WTC11 (cell line): Measurements from ENCODE around the gene DHRS1. TPM values are rescaled to one million over a fixed set of nuclear protein-coding genes. Genes with fewer than 3 reads are reported as not detected.

Experiments used
- ATAC-seq: fragments of 200-7000 bp; cut with Tn5 transposase; 2 replicates; pipeline ENCODE4 v1.10.0; 2021; ENCODE audit warnings: mild to moderate bottlenecking, moderate library complexity
- CTCF ChIA-PET: fragments of 300-600 bp; sonication (Branson Sonifier 250); formaldehyde crosslinking; loops from one replicate; lab custom pipeline; 2021; ENCODE audit warnings: antibody characterized with exemption; lab: Charles Lee
- POLR2A ChIA-PET: fragments of 350-600 bp; sonication (Branson Sonifier 250); formaldehyde crosslinking; loops from one replicate; lab custom pipeline; 2021; ENCODE audit warnings: antibody characterized with exemption; lab: Charles Lee
- DNase-seq: peaks from one replicate; pipeline ENCODE4 v3.0.0; 2021; ENCODE audit warnings: low spot score
- H3K27ac Mint-ChIP-seq: 2 replicates; pipeline ENCODE4 v1.8.0; 2021; ENCODE audit warnings: mixed read lengths
- H3K27me3 Mint-ChIP-seq: 2 replicates; pipeline ENCODE4 v1.8.0; 2021; ENCODE audit warnings: low read depth, mild to moderate bottlenecking, moderate library complexity, mixed read lengths
- H3K36me3 Mint-ChIP-seq: 2 replicates; pipeline ENCODE4 v1.8.0; 2021; ENCODE audit warnings: mixed read lengths
- H3K4me1 Mint-ChIP-seq: 2 replicates; pipeline ENCODE4 v1.8.0; 2022; ENCODE audit warnings: mixed read lengths
- H3K4me3 Mint-ChIP-seq: 2 replicates; pipeline ENCODE4 v1.8.0; 2021; ENCODE audit warnings: mild to moderate bottlenecking, moderate library complexity, mixed read lengths
- H3K9me3 Mint-ChIP-seq: 2 replicates; pipeline ENCODE4 v1.8.0; 2021; ENCODE audit warnings: mixed read lengths
- AFF4 ChIP-seq: sonication (generic); formaldehyde crosslinking; IDR thresholded peaks from 2 replicates; pipeline ENCODE4 v1.8.1; 2023; ENCODE audit warnings: mild to moderate bottlenecking, missing genetic modification reagents, borderline replicate concordance
- ATF1 ChIP-seq: sonication (generic); formaldehyde crosslinking; IDR thresholded peaks from 2 replicates; pipeline ENCODE4 v1.8.1; 2023; ENCODE audit warnings: mild to moderate bottlenecking, moderate library complexity, missing genetic modification reagents
- ATF3 ChIP-seq: sonication (generic); formaldehyde crosslinking; conservative IDR thresholded peaks from 2 replicates; pipeline ENCODE4 v1.8.1; 2022; ENCODE audit warnings: mild to moderate bottlenecking, missing genetic modification reagents
- ETV6 ChIP-seq: sonication (generic); formaldehyde crosslinking; IDR thresholded peaks from 2 replicates; pipeline ENCODE4 v1.8.1; 2022; ENCODE audit warnings: mild to moderate bottlenecking, missing genetic modification reagents
- JUN ChIP-seq: sonication (generic); formaldehyde crosslinking; IDR thresholded peaks from 2 replicates; pipeline ENCODE4 v1.8.0; 2023; ENCODE audit warnings: mild to moderate bottlenecking, missing genetic modification reagents
- MAX ChIP-seq: sonication (generic); formaldehyde crosslinking; IDR thresholded peaks from 2 replicates; pipeline ENCODE4 v1.8.0; 2022; ENCODE audit warnings: mild to moderate bottlenecking, missing genetic modification reagents
- NFE2L1 ChIP-seq: sonication (generic); formaldehyde crosslinking; IDR thresholded peaks from 2 replicates; pipeline ENCODE4 v1.8.1; 2023; ENCODE audit warnings: missing genetic modification reagents
- NR1H2 ChIP-seq: sonication (generic); formaldehyde crosslinking; IDR thresholded peaks from 2 replicates; pipeline ENCODE4 v1.9.0; 2021; ENCODE audit warnings: mild to moderate bottlenecking, moderate library complexity, missing genetic modification reagents
- NR2C2 ChIP-seq: sonication (generic); formaldehyde crosslinking; IDR thresholded peaks from 2 replicates; pipeline ENCODE4 v1.8.0; 2022; ENCODE audit warnings: mild to moderate bottlenecking, missing genetic modification reagents
- SMAD4 ChIP-seq: sonication (generic); formaldehyde crosslinking; IDR thresholded peaks from 2 replicates; pipeline ENCODE4 v1.8.0; 2022; ENCODE audit warnings: mild to moderate bottlenecking, missing genetic modification reagents
- SP1 ChIP-seq: sonication (generic); formaldehyde crosslinking; conservative IDR thresholded peaks from 2 replicates; pipeline ENCODE4 v1.8.1; 2022; ENCODE audit warnings: missing genetic modification reagents
- TEAD1 ChIP-seq: sonication (generic); formaldehyde crosslinking; IDR thresholded peaks from 2 replicates; pipeline ENCODE4 v1.8.0; 2022; ENCODE audit warnings: mild to moderate bottlenecking, missing genetic modification reagents
- TP53 ChIP-seq: sonication (generic); formaldehyde crosslinking; IDR thresholded peaks from 2 replicates; pipeline ENCODE4 v1.8.1; 2023; ENCODE audit warnings: mild to moderate bottlenecking, missing genetic modification reagents
- ZNF317 ChIP-seq: sonication (generic); formaldehyde crosslinking; IDR thresholded peaks from 2 replicates; pipeline ENCODE4 v1.8.1; 2023; ENCODE audit warnings: low read depth, mild to moderate bottlenecking, moderate library complexity, missing genetic modification reagents, borderline replicate concordance
- ZNF532 ChIP-seq: fragments of 250-450 bp; sonication (Bioruptor Pico); IDR thresholded peaks from 2 replicates; pipeline ENCODE4 v1.9.0; 2021; ENCODE audit warnings: mild to moderate bottlenecking, borderline replicate concordance
- ZNF671 ChIP-seq: fragments of 250-450 bp; sonication (Bioruptor Pico); IDR thresholded peaks from 2 replicates; pipeline ENCODE4 v1.8.0; 2021; ENCODE audit warnings: mild to moderate bottlenecking
- total RNA-seq: library from RNA; stranded (reverse); gene quantifications from 3 replicates; pipeline ENCODE4 v1.2.3, GENCODE V29; 2021

DHRS1 gene
- total RNA-seq, 1 experiment from 2014 or later, result 13.9 TPM

GRCh38 chr14:24268225-24268624, 31.4 kb downstream of the DHRS1 start (continued):
- TF ChIP-seq ZNF532 (CRISPR knock-in tag) (no peak), AFF4 (CRISPR knock-in tag) (no peak), NR2C2 (no peak), ATF1 (CRISPR knock-in tag) (no peak), MAX (CRISPR knock-in tag) (no peak), SP1 (CRISPR knock-in tag) (no peak), ZNF671 (CRISPR knock-in tag) (no peak), NR1H2 (CRISPR knock-in tag) (no peak)

- no peaks in the 10 kb centered on the region for H3K27me3 Mint-ChIP-seq
- H3K4me3 Mint-ChIP-seq, result no peak overlapping the region
- no peak for TF ChIP-seq ZNF671 (CRISPR knock-in tag)
- TF ChIP-seq ZNF317, result no peak
- TF ChIP-seq NFE2L1 (CRISPR knock-in tag), result no peak
- no peak for TF ChIP-seq ETV6 (CRISPR knock-in tag)
- no peak for TF ChIP-seq TEAD1 (CRISPR knock-in tag)
- no peak for TF ChIP-seq TP53 (CRISPR knock-in tag)
- no peak for TF ChIP-seq JUN (CRISPR knock-in tag)
- TF ChIP-seq AFF4 (CRISPR knock-in tag), result no peak
- no peak for TF ChIP-seq ATF3 (CRISPR knock-in tag)
- no peak for TF ChIP-seq SMAD4 (CRISPR knock-in tag)
- ATAC-seq, result no peak
- H3K36me3 Mint-ChIP-seq, result peaks cover 4% of the 10 kb centered on the region; the same call in 1 of the 2 replicates
- CTCF ChIA-PET, result interaction anchor here (0.6 to 5.8 kb wide), 3 partner anchors 25 to 131 kb away, joined by 4 to 30 read pairs (median 12); partner anchors contain the start of genes CIDEB, NYNRIN and TINF2
- DNase-seq, result no peak
- H3K4me1 Mint-ChIP-seq, result peaks cover 9% of the 10 kb centered on the region
- POLR2A ChIA-PET, result no interaction called here
- H3K27ac Mint-ChIP-seq, result no peak overlapping the region
- no peaks in the 10 kb centered on the region for H3K9me3 Mint-ChIP-seq
Measured at GRCh38 chr14:24267516-24267915, 32.1 kb downstream of the DHRS1 start.
